ENCODE data around the gene SLX4IP. TPM values are rescaled to one million over a fixed set of nuclear protein-coding genes. Genes with fewer than 3 reads are reported as not detected.

SLX4IP gene
- total RNA-seq, 1 experiment from 2014 or later: 6.4 TPM

DNA sequence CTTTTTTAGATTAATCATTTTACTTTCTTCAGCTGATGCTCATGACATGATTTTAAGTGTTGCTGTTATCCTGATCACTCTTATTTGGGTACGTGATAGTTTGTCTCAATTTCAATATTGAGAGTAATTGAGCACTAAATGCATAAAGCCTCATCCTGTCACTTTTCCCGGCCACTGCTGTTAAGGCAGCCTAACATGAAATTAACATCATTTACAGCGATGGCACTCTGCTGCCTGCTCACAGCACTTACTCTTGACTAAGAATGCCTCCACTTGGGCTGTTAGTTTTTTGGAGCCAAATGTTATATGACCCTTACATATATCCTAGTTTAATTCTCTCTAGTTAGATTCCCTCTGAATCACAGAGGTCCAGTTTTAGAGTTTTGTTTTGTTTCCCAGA, 107.3 kb downstream of the SLX4IP start:
- Histone ChIP-seq H3F3A (ENCODE audit: low read length, unreplicated experiment) (no peaks in the 10 kb centered on the region), H3K9me2 (replicated peaks; ENCODE audit: low read length) (no peaks in the 10 kb centered on the region), H3K9ac (ENCODE audit: low read length) (no peak overlapping the region), H3K36me3 (ENCODE audit: low read depth, low read length) (no peaks in the 10 kb centered on the region), H3K27me3 (ENCODE audit: low read length) (no peaks in the 10 kb centered on the region), H3K4me3 (ENCODE audit: low read length) (no peak overlapping the region), H4K20me1 (ENCODE audit: low read length) (no peaks in the 10 kb centered on the region), H2AFZ (ENCODE audit: low read length) (no peak overlapping the region), H3K4me1 (ENCODE audit: insufficient read depth, low read length) (peaks cover 50% of the 10 kb centered on the region), H3K27ac (ENCODE audit: low read length) (peak overlapping the region; percentile 90), H3K79me2 (ENCODE audit: low read length) (no peaks in the 10 kb centered on the region), H3K9me3 (ENCODE audit: low read length) (no peaks in the 10 kb centered on the region), H3K4me2 (ENCODE audit: low read length) (no peak overlapping the region)
- ChIA-PET CTCF (no interaction called here), POLR2A (ENCODE audit: unreplicated experiment) (no interaction called here)
- BruUV-seq (replicated peaks): no TSS peak
- TF ChIP-seq, protein P1, sequence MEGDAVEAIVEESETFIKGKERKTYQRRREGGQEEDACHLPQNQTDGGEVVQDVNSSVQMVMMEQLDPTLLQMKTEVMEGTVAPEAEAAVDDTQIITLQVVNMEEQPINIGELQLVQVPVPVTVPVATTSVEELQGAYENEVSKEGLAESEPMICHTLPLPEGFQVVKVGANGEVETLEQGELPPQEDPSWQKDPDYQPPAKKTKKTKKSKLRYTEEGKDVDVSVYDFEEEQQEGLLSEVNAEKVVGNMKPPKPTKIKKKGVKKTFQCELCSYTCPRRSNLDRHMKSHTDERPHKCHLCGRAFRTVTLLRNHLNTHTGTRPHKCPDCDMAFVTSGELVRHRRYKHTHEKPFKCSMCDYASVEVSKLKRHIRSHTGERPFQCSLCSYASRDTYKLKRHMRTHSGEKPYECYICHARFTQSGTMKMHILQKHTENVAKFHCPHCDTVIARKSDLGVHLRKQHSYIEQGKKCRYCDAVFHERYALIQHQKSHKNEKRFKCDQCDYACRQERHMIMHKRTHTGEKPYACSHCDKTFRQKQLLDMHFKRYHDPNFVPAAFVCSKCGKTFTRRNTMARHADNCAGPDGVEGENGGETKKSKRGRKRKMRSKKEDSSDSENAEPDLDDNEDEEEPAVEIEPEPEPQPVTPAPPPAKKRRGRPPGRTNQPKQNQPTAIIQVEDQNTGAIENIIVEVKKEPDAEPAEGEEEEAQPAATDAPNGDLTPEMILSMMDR (conservative IDR thresholded peaks at IDR 0.05; ENCODE audit: low read depth, low read length): no peak
- TF ChIP-seq EZH2 (IDR thresholded peaks at IDR 0.05; ENCODE audit: low read length, unreplicated experiment) (no peak), EZH2phosphoT487 (IDR thresholded peaks at IDR 0.05; ENCODE audit: borderline replicate concordance, low read length) (no peak)
- intact Hi-C loops (cut with micrococcal nuclease): no loop called here
- ATAC-seq (no peak), DNase-seq (no peak)

DNA sequence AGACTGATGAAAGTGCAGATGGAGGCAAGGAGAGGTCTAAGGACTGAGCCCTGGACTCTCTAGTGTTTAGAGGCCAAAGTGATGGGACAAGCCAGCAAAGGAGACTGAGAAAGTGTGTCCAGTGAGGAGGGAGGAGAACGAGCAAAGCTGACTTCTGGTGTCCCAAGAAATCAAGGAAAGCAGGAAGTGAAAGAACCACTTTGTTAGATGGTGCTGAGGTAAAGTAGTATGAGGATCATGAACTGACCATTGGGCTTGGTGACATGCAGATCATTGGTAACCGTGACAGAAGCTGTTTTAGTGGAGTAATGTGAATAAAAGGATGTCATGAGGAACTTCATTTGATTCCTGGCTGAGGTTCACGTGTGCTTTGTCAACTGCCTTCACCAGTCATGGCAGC, 108.4 kb downstream of the SLX4IP start:
- POLR2A ChIA-PET (ENCODE audit: unreplicated experiment): no interaction called here
- no peaks in the 10 kb centered on the region for H3K27me3 ChIP-seq (ENCODE audit: low read length)
- CTCF ChIA-PET: no interaction called here
- H3K9me3 ChIP-seq (ENCODE audit: low read length): no peaks in the 10 kb centered on the region
- H3K4me1 ChIP-seq (ENCODE audit: insufficient read depth, low read length): peaks cover 45% of the 10 kb centered on the region
- no peak overlapping the region for H3K4me2 ChIP-seq (ENCODE audit: low read length)
- no peak overlapping the region for H2AFZ ChIP-seq (ENCODE audit: low read length)
- H3F3A ChIP-seq (ENCODE audit: low read length, unreplicated experiment): no peaks in the 10 kb centered on the region
- intact Hi-C loops (cut with micrococcal nuclease): no loop called here
- H3K4me3 ChIP-seq (ENCODE audit: low read length): no peak overlapping the region
- H3K79me2 ChIP-seq (ENCODE audit: low read length): no peaks in the 10 kb centered on the region
- ATAC-seq (no peak), DNase-seq (no peak)
- BruUV-seq (replicated peaks): no TSS peak
- H3K9ac ChIP-seq (ENCODE audit: low read length): no peak overlapping the region
- H3K27ac ChIP-seq (ENCODE audit: low read length): no peak overlapping the region
- H4K20me1 ChIP-seq (ENCODE audit: low read length): no peaks in the 10 kb centered on the region
- TF ChIP-seq EZH2phosphoT487 (IDR thresholded peaks at IDR 0.05; ENCODE audit: borderline replicate concordance, low read length): no peak
- TF ChIP-seq EZH2 (IDR thresholded peaks at IDR 0.05; ENCODE audit: low read length, unreplicated experiment): no peak
- TF ChIP-seq, protein P1 (conservative IDR thresholded peaks at IDR 0.05; ENCODE audit: low read depth, low read length): no peak
- no peaks in the 10 kb centered on the region for H3K9me2 ChIP-seq (replicated peaks; ENCODE audit: low read length)
- H3K36me3 ChIP-seq (ENCODE audit: low read depth, low read length): no peaks in the 10 kb centered on the region

DNA sequence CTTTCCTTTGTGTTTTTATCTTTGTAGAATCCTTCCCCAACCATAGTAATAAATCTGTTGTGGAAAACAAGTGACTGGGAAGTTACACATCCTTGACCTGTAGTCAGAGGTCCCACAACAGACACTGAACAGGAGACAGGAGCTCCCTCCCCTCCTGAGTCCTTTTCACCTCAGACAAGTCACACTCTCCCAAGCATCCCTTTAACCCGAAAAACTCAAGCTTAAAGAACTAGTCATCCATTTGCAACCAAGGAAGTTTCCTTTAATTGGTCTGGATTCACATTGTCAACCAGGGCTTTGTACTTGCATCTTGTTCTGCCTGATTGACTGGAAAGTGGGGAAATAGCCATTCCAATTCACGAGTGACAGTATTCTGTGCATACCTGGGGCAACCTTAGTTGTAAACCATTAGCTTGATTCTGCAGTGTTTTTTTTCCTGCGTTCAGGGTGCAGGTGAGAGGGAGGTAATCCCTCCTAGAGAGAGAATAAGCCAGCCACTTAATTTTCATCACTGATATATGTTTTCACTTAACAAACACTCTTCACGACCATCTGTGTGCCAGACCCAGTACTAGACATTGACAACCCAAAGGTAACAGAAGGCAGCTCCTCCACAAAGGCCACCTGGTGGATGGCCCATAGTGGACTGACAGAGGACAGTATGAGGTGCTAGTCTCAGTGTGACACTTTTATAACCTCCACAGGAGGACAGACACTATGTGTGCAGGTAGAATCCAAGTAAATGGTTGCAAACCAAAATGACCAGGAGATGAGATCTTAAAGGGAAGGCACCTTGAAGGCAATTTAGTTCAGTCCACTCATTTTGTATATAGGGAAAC, 112.4 kb downstream of the SLX4IP start:
- Histone ChIP-seq H3K4me2 (ENCODE audit: low read length) (no peak overlapping the region), H4K20me1 (ENCODE audit: low read length) (no peaks in the 10 kb centered on the region), H3K4me3 (ENCODE audit: low read length) (no peak overlapping the region), H3F3A (ENCODE audit: low read length, unreplicated experiment) (no peaks in the 10 kb centered on the region), H3K9me2 (replicated peaks; ENCODE audit: low read length) (no peaks in the 10 kb centered on the region), H3K79me2 (ENCODE audit: low read length) (no peaks in the 10 kb centered on the region), H3K36me3 (ENCODE audit: low read depth, low read length) (no peaks in the 10 kb centered on the region), H3K4me1 (ENCODE audit: insufficient read depth, low read length) (peaks cover 20% of the 10 kb centered on the region), H3K27ac (ENCODE audit: low read length) (no peak overlapping the region), H3K9me3 (ENCODE audit: low read length) (no peaks in the 10 kb centered on the region), H2AFZ (ENCODE audit: low read length) (no peak overlapping the region), H3K27me3 (ENCODE audit: low read length) (no peaks in the 10 kb centered on the region), H3K9ac (ENCODE audit: low read length) (no peak overlapping the region)
- ATAC-seq (no peak), DNase-seq (peak; percentile 19)
- intact Hi-C loops (cut with micrococcal nuclease): no loop called here
- TF ChIP-seq EZH2 (IDR thresholded peaks at IDR 0.05; ENCODE audit: low read length, unreplicated experiment) (no peak), EZH2phosphoT487 (IDR thresholded peaks at IDR 0.05; ENCODE audit: borderline replicate concordance, low read length) (no peak)
- TF ChIP-seq, protein P1 (conservative IDR thresholded peaks at IDR 0.05; ENCODE audit: low read depth, low read length): 0 out of 2 replicates have a peak, but pooled peaks have one; percentile 11
- no TSS peak for BruUV-seq (replicated peaks)
- POLR2A ChIA-PET (ENCODE audit: unreplicated experiment): no interaction called here
- CTCF ChIA-PET: no interaction called here

Data from PC-3 (cell line).